Coronary artery (tissue), 2 donors: ENCODE measurements around the gene RPH3AL.
"Not testable (repeated sequence)": the region's sequence is repeated elsewhere in the genome, so short reads cannot be mapped to it uniquely, and the experiment has no call there.

Experiments used
- DNase-seq: peaks from one replicate; pipeline ENCODE4 v3.0.0-alpha.2; 2017; ENCODE audit warnings: low spot score
- H3K27ac ChIP-seq, 2 donors: fragments of 200-600 bp; sonication (generic); one replicate each; pipeline ENCODE4 v1.5.1; 2016 to 2019
- H3K4me3 ChIP-seq: fragments of 200-600 bp; sonication (generic); 2 replicates; pipeline ENCODE4 v1.5.1; 2016; ENCODE audit warnings: mild to moderate bottlenecking, moderate library complexity
- CTCF ChIP-seq: fragments of 200-600 bp; sonication (generic); IDR thresholded peaks from one replicate; pipeline ENCODE4 v1.5.1; 2019; ENCODE audit warnings: antibody characterized with exemption

The RPH3AL gene

DNA sequence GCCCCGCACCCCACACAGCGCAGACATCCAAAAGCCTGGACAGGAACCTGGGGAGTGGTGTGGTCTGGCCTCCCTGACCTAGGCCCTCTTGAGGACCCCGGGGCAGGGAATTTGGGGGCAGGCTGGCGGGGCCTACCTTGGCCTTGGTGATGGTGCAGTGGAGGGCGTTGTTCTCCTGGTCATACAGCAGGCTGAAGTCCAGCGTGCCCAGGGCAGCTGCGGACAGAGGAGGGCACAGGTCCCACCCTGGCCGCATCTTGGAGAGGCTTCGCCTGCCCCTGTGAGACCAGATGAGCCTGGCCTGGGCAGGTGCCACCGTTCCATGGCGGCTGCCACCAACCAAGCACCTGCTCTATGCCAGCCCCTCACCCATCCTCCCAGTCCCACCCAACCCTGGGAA, 180.2 kb downstream of the RPH3AL start:
- no peak overlapping the region for H3K4me3 ChIP-seq
- DNase-seq: no peak
- TF ChIP-seq CTCF: no peak
- H3K27ac ChIP-seq: no peak overlapping the region

DNA sequence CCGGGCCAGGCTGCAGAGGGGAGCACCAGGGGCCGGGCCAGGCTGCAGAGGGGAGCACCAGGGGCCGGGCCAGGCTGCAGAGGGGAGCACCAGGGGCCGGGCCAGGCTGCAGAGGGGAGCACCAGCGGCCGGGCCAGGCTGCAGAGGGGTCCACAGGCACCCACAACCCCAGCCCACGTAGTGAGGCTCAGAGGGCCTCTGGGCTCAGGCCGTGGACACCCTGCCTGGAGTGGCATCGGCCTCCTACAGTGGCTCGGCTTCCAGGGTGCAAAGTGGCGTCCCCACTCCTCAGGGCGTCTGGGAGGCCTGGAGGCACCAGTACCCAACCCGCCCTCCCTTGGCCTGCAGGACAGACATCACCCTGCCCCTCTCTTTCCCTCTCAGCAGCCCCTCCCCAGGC, 180.7 kb downstream of the RPH3AL start:
- Histone ChIP-seq H3K27ac (no peak overlapping the region), H3K4me3 (no peak overlapping the region)
- DNase-seq: no peak
- TF ChIP-seq CTCF: no peak

DNA sequence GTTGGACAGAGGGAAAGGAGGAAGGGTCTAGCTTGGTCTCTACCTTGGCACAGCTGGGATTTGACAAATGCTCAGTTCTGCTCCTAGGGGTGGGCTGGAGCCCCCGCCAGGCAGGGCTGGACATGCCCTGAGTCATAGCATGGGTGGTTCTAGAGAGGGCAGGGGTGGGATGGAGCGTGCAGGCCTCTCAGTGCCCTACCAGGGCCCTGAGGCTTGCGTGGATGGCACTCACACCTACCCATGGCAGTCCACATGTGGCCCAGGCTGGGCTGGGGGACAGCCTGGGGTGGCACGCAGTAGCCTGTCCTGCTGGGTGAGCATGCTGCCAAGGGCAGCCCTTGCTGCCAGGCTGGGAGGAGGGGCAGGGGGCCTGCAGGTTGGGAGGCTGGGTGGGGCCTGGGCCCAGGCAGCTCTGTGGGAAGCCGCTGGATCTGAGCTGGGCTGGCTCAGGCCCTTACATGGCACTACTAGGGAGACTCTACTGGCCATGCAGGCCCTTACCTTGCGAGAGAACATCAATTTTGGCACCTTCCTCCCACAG, 182.4 kb downstream of the RPH3AL start:
- H3K4me3 ChIP-seq: no peak overlapping the region
- no peak for TF ChIP-seq CTCF
- H3K27ac ChIP-seq: no peak overlapping the region
- no peak for DNase-seq

GRCh38 chr17:168614-169013, 184.0 kb downstream of the RPH3AL start:
- H3K27ac ChIP-seq, H3K4me3 ChIP-seq, DNase-seq: not testable (repeated sequence)

- H3K27ac ChIP-seq: no peak overlapping the region
- TF ChIP-seq CTCF: no peak
- no peak overlapping the region for H3K4me3 ChIP-seq
- DNase-seq: no peak
Measured at GRCh38 chr17:165939-166338, 186.7 kb downstream of the RPH3AL start.

DNA sequence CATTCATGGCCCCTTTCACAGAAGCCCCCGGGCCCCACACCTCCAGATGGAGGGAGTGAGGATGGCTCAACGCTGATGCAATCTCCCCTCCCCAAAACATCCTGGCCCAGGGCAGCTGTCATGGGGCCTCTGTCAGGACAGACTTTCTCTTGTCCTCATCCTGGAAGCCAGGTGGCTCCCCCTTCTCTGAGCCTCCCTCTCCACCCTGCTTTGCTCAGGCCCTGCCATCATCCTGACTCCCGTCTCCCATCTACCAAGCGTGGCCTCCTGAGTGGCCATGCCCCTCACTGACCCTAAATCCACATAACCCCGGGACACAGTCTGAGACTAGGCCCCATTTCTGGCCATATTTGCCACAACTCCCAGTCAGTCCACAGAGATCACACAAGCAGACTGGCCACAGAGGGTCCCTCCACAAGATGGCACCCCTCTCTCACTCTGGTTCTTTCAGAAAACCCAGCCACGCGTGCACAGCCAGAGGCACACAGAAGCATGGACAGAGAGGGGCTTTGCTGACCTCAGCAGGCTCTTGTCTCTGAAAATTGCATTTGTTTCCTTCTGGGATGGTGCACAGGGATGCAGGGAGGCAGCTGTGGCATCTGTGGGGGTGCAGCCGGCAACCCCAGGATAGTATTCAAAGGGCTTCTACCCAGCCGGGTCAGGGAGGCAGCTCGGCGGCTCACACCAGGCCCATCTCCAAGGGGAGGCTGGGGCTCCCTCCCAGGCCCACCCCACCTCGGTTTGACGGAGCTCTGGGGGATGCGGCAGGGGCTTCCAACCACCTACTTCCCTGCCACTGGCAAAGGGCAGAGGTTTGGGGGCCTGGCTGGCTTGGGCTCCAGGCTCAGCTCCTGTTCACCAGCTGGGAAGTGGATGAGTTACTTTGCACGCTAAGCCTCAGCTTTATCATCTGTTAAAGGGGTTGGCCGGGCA, 188.0 kb downstream of the RPH3AL start:
- TF ChIP-seq CTCF: peak; percentile 9
- DNase-seq: no peak
- Histone ChIP-seq H3K4me3 (no peak overlapping the region), H3K27ac (no peak overlapping the region)

DNA sequence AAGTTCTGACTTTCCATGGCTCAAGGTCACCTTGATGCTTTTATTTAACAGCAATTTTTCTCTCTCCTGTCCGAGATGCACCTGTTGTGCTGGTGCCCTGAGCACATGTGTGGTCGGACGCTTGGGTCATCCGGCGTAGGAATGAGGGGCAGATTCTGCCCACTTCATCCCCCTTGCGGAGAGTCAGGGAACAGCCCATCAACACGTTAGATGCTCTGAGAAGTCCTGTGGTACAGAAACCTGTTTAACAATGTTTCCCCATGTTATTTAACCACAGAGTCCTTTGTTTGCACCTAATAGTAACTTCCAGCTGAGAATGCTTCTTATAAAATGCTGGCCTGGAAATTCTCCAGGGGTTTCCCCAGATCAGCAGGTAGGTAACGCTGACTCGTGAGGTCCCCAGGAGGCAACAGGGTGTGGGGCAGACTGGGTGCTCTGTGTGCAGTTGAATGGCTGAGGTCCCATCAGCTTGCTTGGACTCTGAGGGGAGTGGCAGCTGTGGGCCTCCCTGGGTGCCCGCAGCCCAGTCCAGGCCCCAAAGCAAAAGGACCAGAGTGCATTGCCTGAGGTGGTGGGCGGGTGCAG, 189.0 kb downstream of the RPH3AL start:
- H3K27ac ChIP-seq: no peak overlapping the region
- TF ChIP-seq CTCF: no peak
- no peak overlapping the region for H3K4me3 ChIP-seq
- no peak for DNase-seq
